ENCODE results near the gene DDX25. TPM values are rescaled to one million over a fixed set of nuclear protein-coding genes. Genes with fewer than 3 reads are reported as not detected.
"Not testable (repeated sequence)": the region's sequence is repeated elsewhere in the genome, so short reads cannot be mapped to it uniquely, and the experiment has no call there.

The DDX25 gene
- total and polyA plus RNA-seq, 2 of the 8 experiments (the other 6 are each of a cell fraction or from before 2014, with no cell fraction given), result 17.6 to 17.9 TPM

DNA sequence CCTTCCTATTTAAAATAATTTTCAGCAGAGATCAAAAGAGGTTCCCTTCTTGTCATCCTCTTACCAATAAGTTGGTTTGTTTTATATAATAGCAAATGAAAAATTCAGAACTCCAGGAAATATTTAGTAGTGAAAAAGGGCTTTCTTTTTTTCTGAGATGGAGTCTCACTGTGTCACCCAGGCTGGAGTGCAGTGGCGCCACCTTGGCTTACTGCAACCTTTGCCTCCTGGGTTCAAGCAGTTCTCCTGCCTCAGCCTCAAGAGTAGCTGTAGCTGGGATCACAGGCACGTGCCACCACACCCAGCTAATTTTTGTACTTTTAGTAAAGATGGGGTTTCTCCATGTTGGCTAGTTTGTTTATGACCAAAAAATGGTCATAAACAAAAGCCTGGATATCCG is 10.3 kb downstream of the DDX25 start:
- not testable (repeated sequence) for DNase-seq (ENCODE audit: low read depth in 1 of 2, low spot score in 2 of 2); H4K91ac ChIP-seq (replicated peaks; ENCODE audit: insufficient read length, low read length); H2BK15ac ChIP-seq (ENCODE audit: low read length); H3K79me2 ChIP-seq (ENCODE audit: control insufficient read depth in 1 of 2, insufficient read depth in 2 of 2, low read length in 2 of 2); H4K5ac ChIP-seq (ENCODE audit: insufficient read length, low read depth, low read length); H2AFZ ChIP-seq (ENCODE audit: low read length); FAIRE-seq; H3K23me2 ChIP-seq (ENCODE audit: low read depth, low read length); H3K27me3 ChIP-seq (replicated peaks in 1 of 4; ENCODE audit: control insufficient read depth in 3 of 4, extremely low read depth in 1 of 4, insufficient read depth in 3 of 4, low read length in 3 of 4); H2BK12ac ChIP-seq (ENCODE audit: low read depth, low read length); H2AK5ac ChIP-seq (ENCODE audit: low read depth, low read length); H4K8ac ChIP-seq (ENCODE audit: extremely low read depth, insufficient read depth, low read length); H3K9ac ChIP-seq (replicated peaks in 1 of 4; ENCODE audit: extremely low read depth in 1 of 4, low read depth in 3 of 4, low read length in 3 of 4); H3K4ac ChIP-seq (replicated peaks; ENCODE audit: insufficient read length, low read depth, low read length); H3K36me3 ChIP-seq (ENCODE audit: control insufficient read depth in 2 of 4, insufficient read depth in 4 of 4, low read length in 3 of 4); H2BK120ac ChIP-seq (replicated peaks; ENCODE audit: low read depth, low read length); H3K79me1 ChIP-seq (ENCODE audit: low read depth, low read length); H3K27ac ChIP-seq (ENCODE audit: low read depth, low read length); H4K20me1 ChIP-seq (replicated peaks in 1 of 2; ENCODE audit: control insufficient read depth in 1 of 2, insufficient read depth in 2 of 2, low read length in 2 of 2); H3K4me2 ChIP-seq (ENCODE audit: insufficient read depth in 1 of 2, low read depth in 2 of 2, low read length in 2 of 2); H3K4me1 ChIP-seq (replicated peaks in 1 of 4; ENCODE audit: control insufficient read depth in 3 of 4, insufficient read depth in 4 of 4, low read length in 3 of 4); H3K23ac ChIP-seq (ENCODE audit: insufficient read length); H3K18ac ChIP-seq (ENCODE audit: extremely low read depth, low read length); H2BK20ac ChIP-seq (ENCODE audit: low read length); H3K4me3 ChIP-seq (ENCODE audit: extremely low read depth in 1 of 4, insufficient read depth in 2 of 4, low read depth in 3 of 4, low read length in 4 of 4); H3K14ac ChIP-seq (ENCODE audit: insufficient read length); H2BK5ac ChIP-seq (ENCODE audit: low read depth, low read length); H3K9me3 ChIP-seq (ENCODE audit: insufficient read depth in 2 of 2, low read depth in 1 of 2, low read length in 1 of 2); H3K56ac ChIP-seq (replicated peaks; ENCODE audit: insufficient read length, low read depth, low read length)
- TF ChIP-seq CTCF (IDR thresholded peaks at IDR 0.05; ENCODE audit: control extremely low read depth in 1 of 3, insufficient read depth in 1 of 3, low read depth in 1 of 3, low read length in 3 of 3), result peak in 2 of 3 experiments; percentile 26 to 39; a peak in 2 of 4 replicates
- CTCF ChIA-PET (ENCODE audit: partially characterized antibody), result interaction anchor here (0.9 to 1.8 kb wide), 4 partner anchors 29 to 286 kb away, joined by 3 to 11 read pairs (median 4); no protein-coding TSS in a partner anchor
- POLR2A ChIA-PET (ENCODE audit: partially characterized antibody), result interaction anchor here (1.2 kb wide), 1 partner anchor 12 kb away, joined by 6 read pairs; the partner anchor contains the start of gene PUS3
- 88% methylated on average over 3 of the region's 3 CpGs; no CpG with 5 or more reads in 1 of the 2 experiments for WGBS, 2 experiments (ENCODE audit: extremely low coverage in 1 of 2, insufficient coverage in 1 of 2, insufficient read length in 1 of 2, insufficient replicate concordance in 2 of 2, low coverage in 1 of 2, low lambda C conversion rate in 2 of 2, missing lambda C conversion rate in 1 of 2)
